ENCODE results near the gene NENF. TPM values are rescaled to one million over a fixed set of nuclear protein-coding genes. Genes with fewer than 3 reads are reported as not detected.
A peak's percentile ranks its signal among the peaks of the same experiment; 100 is the strongest.

NENF gene
- total RNA-seq, 1 donor from 2014 or later, result 110 TPM

DNA sequence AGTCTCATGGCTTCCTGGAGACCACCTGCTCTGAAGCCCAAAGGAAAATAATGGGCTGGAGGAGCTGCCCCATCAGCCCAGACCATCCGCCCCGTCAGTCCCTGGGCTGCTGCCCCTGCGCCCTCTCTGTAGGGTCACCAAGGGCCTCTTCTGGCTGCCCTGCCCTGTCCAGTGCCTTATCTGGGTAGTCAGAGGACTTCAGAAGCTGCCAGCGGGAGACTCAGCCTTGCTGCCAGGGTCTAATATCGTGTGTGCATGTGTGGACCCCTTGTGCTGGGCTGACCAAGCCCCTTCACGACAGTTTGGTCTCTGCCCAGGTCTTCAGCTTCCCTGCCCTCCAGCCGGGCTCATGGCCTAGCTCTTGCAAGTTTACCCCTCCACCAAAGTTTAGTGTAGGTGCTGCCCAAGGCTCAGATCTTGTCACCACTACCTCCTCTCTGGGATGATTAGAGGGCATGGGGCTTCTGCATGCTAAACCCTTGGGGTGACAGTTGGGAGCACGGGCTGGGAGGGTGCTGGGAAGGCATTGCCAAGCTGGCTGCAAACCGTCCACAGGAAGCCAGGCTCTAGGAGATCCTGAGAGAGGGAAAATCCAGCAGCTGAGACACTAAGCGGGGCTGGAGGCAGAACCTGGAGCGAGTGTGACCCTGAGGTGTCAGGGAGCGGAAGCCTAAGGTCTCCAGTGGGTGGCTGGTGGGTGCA, 20.6 kb downstream of the NENF start:
- Histone ChIP-seq H3K4me1 (peaks cover 14% of the 10 kb centered on the region), H3K36me3 (no peaks in the 10 kb centered on the region), H3K27me3 (no peaks in the 10 kb centered on the region), H3K9me3 (no peaks in the 10 kb centered on the region), H3K4me3 (no peak overlapping the region), H3K27ac (peak overlapping the region; percentile 21)
- no peak for DNase-seq (ENCODE audit: extremely low spot score in 2 of 2)
- TF ChIP-seq POLR2A (IDR thresholded peaks at IDR 0.05) (no peak), POLR2AphosphoS5 (IDR thresholded peaks at IDR 0.05; ENCODE audit: insufficient read depth in 1 of 2, low read depth in 1 of 2) (no peak)
- TF ChIP-seq, protein P1, sequence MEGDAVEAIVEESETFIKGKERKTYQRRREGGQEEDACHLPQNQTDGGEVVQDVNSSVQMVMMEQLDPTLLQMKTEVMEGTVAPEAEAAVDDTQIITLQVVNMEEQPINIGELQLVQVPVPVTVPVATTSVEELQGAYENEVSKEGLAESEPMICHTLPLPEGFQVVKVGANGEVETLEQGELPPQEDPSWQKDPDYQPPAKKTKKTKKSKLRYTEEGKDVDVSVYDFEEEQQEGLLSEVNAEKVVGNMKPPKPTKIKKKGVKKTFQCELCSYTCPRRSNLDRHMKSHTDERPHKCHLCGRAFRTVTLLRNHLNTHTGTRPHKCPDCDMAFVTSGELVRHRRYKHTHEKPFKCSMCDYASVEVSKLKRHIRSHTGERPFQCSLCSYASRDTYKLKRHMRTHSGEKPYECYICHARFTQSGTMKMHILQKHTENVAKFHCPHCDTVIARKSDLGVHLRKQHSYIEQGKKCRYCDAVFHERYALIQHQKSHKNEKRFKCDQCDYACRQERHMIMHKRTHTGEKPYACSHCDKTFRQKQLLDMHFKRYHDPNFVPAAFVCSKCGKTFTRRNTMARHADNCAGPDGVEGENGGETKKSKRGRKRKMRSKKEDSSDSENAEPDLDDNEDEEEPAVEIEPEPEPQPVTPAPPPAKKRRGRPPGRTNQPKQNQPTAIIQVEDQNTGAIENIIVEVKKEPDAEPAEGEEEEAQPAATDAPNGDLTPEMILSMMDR (IDR thresholded peaks at IDR 0.05), result no peak
- intact Hi-C loops (cut with DNase I), result loop anchor here (5.0 kb wide), 1 partner anchor 166 kb away; the partner anchor contains the start of gene PPP2R5A

DNA sequence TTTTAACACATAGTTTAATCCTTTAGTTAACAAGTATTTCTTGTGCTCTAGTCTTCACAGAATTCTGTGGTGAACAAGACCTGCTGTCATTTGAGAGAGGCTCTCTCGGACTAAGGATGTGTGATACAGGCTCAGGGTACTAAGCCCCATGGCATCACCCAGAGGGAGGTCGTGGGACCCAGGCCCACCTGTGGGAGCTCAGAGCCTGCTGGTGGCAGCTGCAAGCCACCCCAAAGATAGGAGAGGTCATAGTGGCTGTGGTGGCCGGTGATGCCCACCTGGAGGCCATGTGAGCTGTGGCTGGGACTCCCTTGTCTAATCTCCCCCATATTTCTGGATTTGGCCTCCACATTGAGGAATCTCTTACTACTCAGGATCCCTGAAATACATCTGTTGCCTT, 22.0 kb downstream of the NENF start:
- Histone ChIP-seq H3K27me3 (no peaks in the 10 kb centered on the region), H3K9me3 (no peaks in the 10 kb centered on the region), H3K36me3 (no peaks in the 10 kb centered on the region), H3K27ac (no peak overlapping the region), H3K4me3 (no peak overlapping the region), H3K4me1 (peaks cover 14% of the 10 kb centered on the region)
- intact Hi-C loops (cut with DNase I), result loop anchor here (2.0 to 5.0 kb wide), 2 partner anchors 167 to 384 kb away; partner anchors contain the start of gene PPP2R5A
- TF ChIP-seq, protein P1 (IDR thresholded peaks at IDR 0.05), result no peak
- TF ChIP-seq POLR2A (IDR thresholded peaks at IDR 0.05) (no peak), POLR2AphosphoS5 (IDR thresholded peaks at IDR 0.05; ENCODE audit: insufficient read depth in 1 of 2, low read depth in 1 of 2) (no peak)
- no peak for DNase-seq (ENCODE audit: extremely low spot score in 2 of 2)

DNA sequence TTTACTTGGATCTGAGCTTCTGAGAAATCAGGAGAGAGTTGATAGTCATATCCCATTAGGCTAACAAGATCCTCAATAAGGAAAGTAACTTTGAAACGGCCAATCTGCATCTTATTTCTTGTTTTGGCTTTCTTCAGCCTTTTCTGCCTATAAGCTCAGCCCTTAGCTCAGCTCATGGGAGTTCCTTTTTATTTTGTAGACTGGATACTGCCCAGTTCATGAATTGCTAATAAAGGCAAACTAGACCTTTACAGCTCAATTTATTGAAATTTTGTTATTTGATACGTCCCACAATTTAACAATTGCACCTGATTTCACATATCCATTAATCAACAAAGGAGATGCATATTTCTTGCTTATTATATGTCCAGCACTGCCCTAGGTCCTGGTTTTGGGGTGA, 22.7 kb downstream of the NENF start:
- H3K27me3 ChIP-seq, result no peaks in the 10 kb centered on the region
- H3K4me1 ChIP-seq, result peaks cover 14% of the 10 kb centered on the region
- TF ChIP-seq POLR2A (IDR thresholded peaks at IDR 0.05), result no peak
- TF ChIP-seq POLR2AphosphoS5 (IDR thresholded peaks at IDR 0.05; ENCODE audit: insufficient read depth in 1 of 2, low read depth in 1 of 2), result no peak
- TF ChIP-seq, protein P1 (IDR thresholded peaks at IDR 0.05), result no peak
- H3K9me3 ChIP-seq, result no peaks in the 10 kb centered on the region
- intact Hi-C loops (cut with DNase I), result loop anchor here (2.0 kb wide), 1 partner anchor 385 kb away; no protein-coding TSS in a partner anchor
- H3K27ac ChIP-seq, result no peak overlapping the region
- H3K36me3 ChIP-seq, result no peaks in the 10 kb centered on the region
- no peak overlapping the region for H3K4me3 ChIP-seq
- no peak for DNase-seq (ENCODE audit: extremely low spot score in 2 of 2)

DNA sequence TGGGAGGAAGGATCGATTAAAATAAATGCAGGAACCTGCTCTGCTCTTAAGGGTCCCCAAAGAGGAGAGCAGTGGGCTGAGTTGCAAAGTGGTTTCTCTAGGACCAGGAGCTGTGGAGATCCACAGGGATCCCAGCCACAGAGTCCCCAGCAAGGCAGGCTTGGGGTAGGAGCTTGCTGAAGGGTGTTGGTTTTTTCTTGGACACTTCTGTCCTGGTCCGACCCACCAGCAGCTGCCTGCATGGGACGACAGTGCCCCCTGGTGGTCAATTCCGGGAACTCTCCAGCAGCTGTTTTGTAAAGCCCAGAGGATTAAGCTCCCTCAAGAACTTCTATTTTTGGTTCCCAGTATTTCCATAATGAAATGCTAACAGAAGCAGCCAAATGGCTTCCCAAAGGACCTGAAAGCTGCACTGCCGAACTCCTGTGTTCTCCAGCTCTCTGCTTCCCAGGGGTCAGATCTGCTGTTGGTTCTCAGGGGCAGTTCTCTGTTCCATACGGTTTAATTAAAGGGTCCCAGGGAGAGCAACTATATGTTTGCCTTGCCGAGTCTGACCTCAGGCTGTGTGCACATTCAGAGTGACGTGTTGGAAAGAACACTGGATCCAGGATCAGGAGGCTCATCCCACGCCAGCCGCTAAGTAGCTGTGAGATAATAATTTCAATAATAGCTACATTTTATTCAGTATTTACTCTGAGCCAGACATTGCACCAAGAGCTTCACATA, 23.2 kb downstream of the NENF start:
- DNase-seq (ENCODE audit: extremely low spot score in 2 of 2), result no peak
- H3K4me3 ChIP-seq, result no peak overlapping the region
- intact Hi-C loops (cut with DNase I), result loop anchor here (2.0 kb wide), 1 partner anchor 385 kb away; no protein-coding TSS in a partner anchor
- no peaks in the 10 kb centered on the region for H3K27me3 ChIP-seq
- no peaks in the 10 kb centered on the region for H3K9me3 ChIP-seq
- H3K4me1 ChIP-seq, result peaks cover 14% of the 10 kb centered on the region
- H3K36me3 ChIP-seq, result no peaks in the 10 kb centered on the region
- TF ChIP-seq, protein P1 (IDR thresholded peaks at IDR 0.05), result peak; percentile 96 to 99 (median 98)
- no peak for TF ChIP-seq POLR2A (IDR thresholded peaks at IDR 0.05)
- peak overlapping the region; percentile 28 for H3K27ac ChIP-seq
